GM21576 (cell line): ENCODE measurements around the gene DUSP9.

Source experiments
- ATAC-seq: cut with Tn5 transposase; IDR thresholded peaks from one replicate; pipeline ENCODE4 v1.9.1; 2021; ENCODE audit warnings: mild to moderate bottlenecking, moderate library complexity; ENCODE audit not compliant: unreplicated experiment

DUSP9 gene

GRCh38 chrX:153621949-153622598 is 24.9 kb upstream of the DUSP9 start:
- no peak for ATAC-seq

GRCh38 chrX:153622661-153623309 is 24.2 kb upstream of the DUSP9 start:
- no peak for ATAC-seq

GRCh38 chrX:153623310-153624029 is 23.5 kb upstream of the DUSP9 start:
- no peak for ATAC-seq

GRCh38 chrX:153624196-153625091 is 22.6 kb upstream of the DUSP9 start:
- no peak for ATAC-seq

GRCh38 chrX:153625271-153626024 is 21.6 kb upstream of the DUSP9 start:
- ATAC-seq = no peak

GRCh38 chrX:153626025-153626633 is 20.9 kb upstream of the DUSP9 start:
- no peak for ATAC-seq

- ATAC-seq = no peak
Measured at GRCh38 chrX:153626863-153627674, 19.9 kb upstream of the DUSP9 start.

- no peak for ATAC-seq
Measured at GRCh38 chrX:153627675-153628111, 19.3 kb upstream of the DUSP9 start.

- no peak for ATAC-seq
Measured at GRCh38 chrX:153628129-153628528, 18.9 kb upstream of the DUSP9 start.

- no peak for ATAC-seq
Measured at GRCh38 chrX:153628665-153629064, 18.3 kb upstream of the DUSP9 start.

GRCh38 chrX:153631346-153631745 is 15.7 kb upstream of the DUSP9 start:
- ATAC-seq = no peak

GRCh38 chrX:153631907-153632594 is 15.0 kb upstream of the DUSP9 start:
- ATAC-seq = no peak

- ATAC-seq = no peak
Measured at GRCh38 chrX:153632595-153632946, 14.4 kb upstream of the DUSP9 start.

- no peak for ATAC-seq
Measured at GRCh38 chrX:153633048-153633447, 14.0 kb upstream of the DUSP9 start.

- no peak for ATAC-seq
Measured at GRCh38 chrX:153633607-153634180, 13.3 kb upstream of the DUSP9 start.

- ATAC-seq = no peak
Measured at GRCh38 chrX:153634236-153634635, 12.8 kb upstream of the DUSP9 start.

GRCh38 chrX:153634832-153635231 is 12.2 kb upstream of the DUSP9 start:
- no peak for ATAC-seq

GRCh38 chrX:153635388-153635787 is 11.6 kb upstream of the DUSP9 start:
- no peak for ATAC-seq
